ENCODE data around the gene MRTFA.

The MRTFA gene

GRCh38 chr22:40478338-40479125 is 158.0 kb downstream of the MRTFA start:
- TF ChIP-seq, protein P1, sequence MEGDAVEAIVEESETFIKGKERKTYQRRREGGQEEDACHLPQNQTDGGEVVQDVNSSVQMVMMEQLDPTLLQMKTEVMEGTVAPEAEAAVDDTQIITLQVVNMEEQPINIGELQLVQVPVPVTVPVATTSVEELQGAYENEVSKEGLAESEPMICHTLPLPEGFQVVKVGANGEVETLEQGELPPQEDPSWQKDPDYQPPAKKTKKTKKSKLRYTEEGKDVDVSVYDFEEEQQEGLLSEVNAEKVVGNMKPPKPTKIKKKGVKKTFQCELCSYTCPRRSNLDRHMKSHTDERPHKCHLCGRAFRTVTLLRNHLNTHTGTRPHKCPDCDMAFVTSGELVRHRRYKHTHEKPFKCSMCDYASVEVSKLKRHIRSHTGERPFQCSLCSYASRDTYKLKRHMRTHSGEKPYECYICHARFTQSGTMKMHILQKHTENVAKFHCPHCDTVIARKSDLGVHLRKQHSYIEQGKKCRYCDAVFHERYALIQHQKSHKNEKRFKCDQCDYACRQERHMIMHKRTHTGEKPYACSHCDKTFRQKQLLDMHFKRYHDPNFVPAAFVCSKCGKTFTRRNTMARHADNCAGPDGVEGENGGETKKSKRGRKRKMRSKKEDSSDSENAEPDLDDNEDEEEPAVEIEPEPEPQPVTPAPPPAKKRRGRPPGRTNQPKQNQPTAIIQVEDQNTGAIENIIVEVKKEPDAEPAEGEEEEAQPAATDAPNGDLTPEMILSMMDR (IDR thresholded peaks at IDR 0.05; ENCODE audit: insufficient read depth, low read length, poor library complexity, severe bottlenecking) = no peak
- no peaks in the 10 kb centered on the region; the same call in 1 of the 2 replicates for H3K36me3 ChIP-seq (ENCODE audit: control insufficient read depth, insufficient read depth, low read length)
- H3K4me3 ChIP-seq (replicated peaks; ENCODE audit: low read depth, low read length) = no peak overlapping the region
- DNase-seq (ENCODE audit: extremely low read depth, insufficient read length) = no peak
- H3K27me3 ChIP-seq (replicated peaks; ENCODE audit: control insufficient read depth, insufficient read depth, low read length) = no peaks in the 10 kb centered on the region

GRCh38 chr22:40477683-40478337 is 158.7 kb downstream of the MRTFA start:
- Histone ChIP-seq H3K27me3 (replicated peaks; ENCODE audit: control insufficient read depth, insufficient read depth, low read length) (no peaks in the 10 kb centered on the region), H3K36me3 (ENCODE audit: control insufficient read depth, insufficient read depth, low read length) (no peaks in the 10 kb centered on the region; the same call in 1 of the 2 replicates), H3K4me3 (replicated peaks; ENCODE audit: low read depth, low read length) (no peak overlapping the region)
- TF ChIP-seq, protein P1 (IDR thresholded peaks at IDR 0.05; ENCODE audit: insufficient read depth, low read length, poor library complexity, severe bottlenecking) = no peak
- no peak for DNase-seq (ENCODE audit: extremely low read depth, insufficient read length)

- Histone ChIP-seq H3K4me3 (replicated peaks; ENCODE audit: low read depth, low read length) (no peak overlapping the region), H3K36me3 (ENCODE audit: control insufficient read depth, insufficient read depth, low read length) (no peaks in the 10 kb centered on the region), H3K27me3 (replicated peaks; ENCODE audit: control insufficient read depth, insufficient read depth, low read length) (no peaks in the 10 kb centered on the region)
- TF ChIP-seq, protein P1 (IDR thresholded peaks at IDR 0.05; ENCODE audit: insufficient read depth, low read length, poor library complexity, severe bottlenecking) = no peak
- DNase-seq (ENCODE audit: extremely low read depth, insufficient read length) = no peak
Observed at GRCh38 chr22:40476341-40476740, 160.2 kb downstream of the MRTFA start.

- no peak for DNase-seq (ENCODE audit: extremely low read depth, insufficient read length)
- H3K27me3 ChIP-seq (replicated peaks; ENCODE audit: control insufficient read depth, insufficient read depth, low read length) = no peaks in the 10 kb centered on the region
- no peak overlapping the region for H3K4me3 ChIP-seq (replicated peaks; ENCODE audit: low read depth, low read length)
- H3K36me3 ChIP-seq (ENCODE audit: control insufficient read depth, insufficient read depth, low read length) = no peaks in the 10 kb centered on the region
- TF ChIP-seq, protein P1 (IDR thresholded peaks at IDR 0.05; ENCODE audit: insufficient read depth, low read length, poor library complexity, severe bottlenecking) = no peak
Observed at GRCh38 chr22:40473703-40474102, 162.8 kb downstream of the MRTFA start.

DNA sequence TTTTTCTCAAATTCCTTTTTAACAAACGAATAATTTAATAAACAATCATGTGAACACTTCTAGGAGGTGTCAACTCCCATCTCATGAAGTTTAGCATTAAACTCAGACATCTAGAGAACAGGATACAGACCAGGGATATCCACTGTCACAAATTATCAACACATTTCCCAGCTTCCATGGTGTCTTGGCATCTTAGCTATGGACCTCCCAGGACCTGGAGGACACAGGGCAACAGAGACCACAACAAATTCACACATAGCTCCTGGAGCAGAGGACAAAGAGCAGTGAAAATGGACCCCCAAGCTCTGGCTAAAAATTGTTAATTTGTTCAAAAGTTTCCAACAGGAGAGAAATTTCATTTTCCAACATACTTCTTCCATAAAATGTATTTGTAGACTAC is 163.9 kb downstream of the MRTFA start:
- TF ChIP-seq, protein P1 (IDR thresholded peaks at IDR 0.05; ENCODE audit: insufficient read depth, low read length, poor library complexity, severe bottlenecking) = no peak
- no peaks in the 10 kb centered on the region for H3K36me3 ChIP-seq (ENCODE audit: control insufficient read depth, insufficient read depth, low read length)
- H3K4me3 ChIP-seq (replicated peaks; ENCODE audit: low read depth, low read length) = no peak overlapping the region
- H3K27me3 ChIP-seq (replicated peaks; ENCODE audit: control insufficient read depth, insufficient read depth, low read length) = no peaks in the 10 kb centered on the region
- DNase-seq (ENCODE audit: extremely low read depth, insufficient read length) = no peak

Measured in GM06990 (cell line).